HG03521 (cell line): ENCODE results near the gene PRIMA1.

ENCODE experiments used
- ATAC-seq: cut with Tn5 transposase; IDR thresholded peaks from one replicate; pipeline ENCODE4 v1.9.1; 2021; ENCODE audit warnings: mild to moderate bottlenecking, moderate library complexity; ENCODE audit not compliant: unreplicated experiment

Gene PRIMA1

DNA sequence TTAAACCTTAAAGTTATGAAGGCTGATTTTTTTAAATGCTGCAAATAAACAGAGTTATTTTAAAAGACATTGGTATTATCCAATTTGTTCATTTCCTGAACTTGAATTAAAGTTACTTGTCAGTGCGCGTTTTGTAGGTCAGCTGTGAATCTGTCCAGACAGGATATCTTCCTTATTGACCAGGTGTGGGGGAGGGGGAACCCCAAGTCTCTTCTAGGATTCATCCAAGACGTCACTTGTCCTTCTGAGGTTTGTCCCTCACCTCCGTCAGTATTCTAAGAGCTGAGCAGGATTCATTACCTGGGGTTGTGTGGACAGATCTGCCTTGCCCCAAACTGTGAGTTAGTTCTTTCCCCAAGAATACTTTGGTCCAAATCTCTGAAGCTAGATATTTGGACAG is 8.8 kb upstream of the PRIMA1 start:
- no peak for ATAC-seq

- ATAC-seq: no peak
These were observed 6.5 kb upstream of the PRIMA1 start for GRCh38 chr14:93794756-93795155.

DNA sequence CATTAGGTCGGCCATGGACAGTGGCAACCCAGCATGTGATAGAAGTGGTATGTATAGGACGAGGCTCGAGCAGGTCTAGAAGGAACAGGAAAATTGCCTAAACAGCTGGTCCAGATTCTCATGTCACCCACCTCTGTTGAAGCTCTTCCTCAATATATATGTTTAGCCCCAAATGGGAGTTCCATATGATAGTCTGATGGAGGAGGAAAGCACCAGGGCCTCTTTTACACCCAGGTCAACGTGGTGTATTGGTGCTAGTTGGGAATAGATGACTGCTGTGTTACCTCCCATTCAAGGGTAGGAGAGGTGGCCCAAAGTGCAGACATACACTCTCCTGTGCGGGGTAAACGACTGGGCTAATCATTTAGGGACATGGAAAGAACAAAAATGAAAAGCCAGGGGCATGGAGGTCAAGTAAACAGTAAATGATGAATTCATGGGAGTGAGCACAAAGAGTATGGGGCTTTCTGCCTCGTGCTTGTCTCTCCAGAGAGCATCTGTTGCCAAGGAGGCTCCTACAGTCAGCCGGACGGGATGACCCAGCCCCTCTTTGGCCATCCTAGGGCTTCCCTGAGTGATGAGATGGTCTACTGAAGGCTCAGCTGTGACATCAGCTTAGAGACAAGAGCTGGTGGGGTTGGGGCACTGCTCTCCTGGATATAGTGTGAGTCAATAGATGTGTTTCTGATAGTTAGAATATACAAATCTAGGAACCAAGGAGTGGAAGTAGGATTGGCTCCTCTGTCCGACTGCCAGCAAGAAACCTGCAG is 5.5 kb upstream of the PRIMA1 start:
- ATAC-seq: no peak

DNA sequence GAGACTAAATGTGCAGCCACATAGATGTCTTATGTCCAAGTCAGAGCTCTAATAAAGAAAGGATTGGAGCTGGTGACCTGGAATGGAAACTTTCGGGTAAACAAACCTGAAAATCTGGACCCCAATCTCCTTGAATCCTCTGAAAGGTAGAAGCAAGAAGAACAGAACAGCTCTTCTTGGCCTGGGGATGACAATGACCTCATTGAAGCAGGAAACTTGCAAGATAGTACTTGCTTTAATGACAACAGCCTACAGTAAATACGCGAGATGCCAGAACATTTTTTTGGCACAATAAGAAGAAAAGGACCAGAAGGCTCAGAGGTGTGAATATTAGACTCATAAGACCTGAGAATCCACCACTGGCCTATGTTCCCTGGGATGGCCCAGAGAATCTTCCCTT is 4.1 kb upstream of the PRIMA1 start:
- no peak for ATAC-seq

- no peak for ATAC-seq
These were observed 2.7 kb upstream of the PRIMA1 start for GRCh38 chr14:93790966-93791365.

DNA sequence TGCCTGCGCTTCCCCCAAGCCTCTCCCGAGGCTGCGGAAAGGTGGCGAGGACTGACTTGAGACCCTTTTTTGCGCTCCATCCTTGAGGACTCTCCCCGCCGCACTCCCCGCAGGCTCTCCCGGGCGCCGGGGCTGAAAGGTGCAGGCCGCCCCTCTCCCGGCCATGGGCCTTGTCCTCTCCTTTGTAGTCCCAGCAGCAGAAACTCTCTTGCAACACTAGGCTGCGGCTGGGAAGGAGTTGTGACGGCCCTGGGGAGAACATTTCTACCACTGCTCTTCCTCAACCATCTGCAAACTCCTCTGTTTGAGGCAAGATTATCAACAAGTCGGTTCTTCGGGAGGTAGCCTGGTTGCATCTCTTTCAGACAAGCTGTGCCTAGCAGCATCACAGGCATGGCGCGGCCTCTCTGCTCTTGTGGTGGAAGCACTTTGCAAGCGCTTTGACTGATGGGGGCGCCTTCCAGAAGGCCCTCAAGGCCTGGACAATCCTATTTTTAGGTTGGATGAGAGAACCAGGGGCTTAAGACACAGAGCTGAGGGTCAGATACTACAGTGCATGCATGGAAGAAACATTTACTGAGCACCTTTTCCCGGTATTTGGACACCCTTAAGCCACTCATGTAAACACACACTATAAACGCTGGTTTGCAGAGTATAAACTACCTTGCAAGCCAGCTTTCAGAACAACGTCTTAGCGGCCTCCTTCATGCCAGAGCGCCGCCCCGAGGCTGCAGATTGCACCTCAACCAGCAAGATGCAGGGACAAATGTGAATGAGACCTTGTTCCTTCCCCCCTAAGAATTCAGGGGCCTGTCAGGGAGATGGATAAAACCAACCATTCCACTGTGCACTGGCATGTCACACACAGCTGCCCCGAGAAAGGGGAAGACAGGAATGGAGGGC is 1.2 kb upstream of the PRIMA1 start:
- ATAC-seq: no peak

DNA sequence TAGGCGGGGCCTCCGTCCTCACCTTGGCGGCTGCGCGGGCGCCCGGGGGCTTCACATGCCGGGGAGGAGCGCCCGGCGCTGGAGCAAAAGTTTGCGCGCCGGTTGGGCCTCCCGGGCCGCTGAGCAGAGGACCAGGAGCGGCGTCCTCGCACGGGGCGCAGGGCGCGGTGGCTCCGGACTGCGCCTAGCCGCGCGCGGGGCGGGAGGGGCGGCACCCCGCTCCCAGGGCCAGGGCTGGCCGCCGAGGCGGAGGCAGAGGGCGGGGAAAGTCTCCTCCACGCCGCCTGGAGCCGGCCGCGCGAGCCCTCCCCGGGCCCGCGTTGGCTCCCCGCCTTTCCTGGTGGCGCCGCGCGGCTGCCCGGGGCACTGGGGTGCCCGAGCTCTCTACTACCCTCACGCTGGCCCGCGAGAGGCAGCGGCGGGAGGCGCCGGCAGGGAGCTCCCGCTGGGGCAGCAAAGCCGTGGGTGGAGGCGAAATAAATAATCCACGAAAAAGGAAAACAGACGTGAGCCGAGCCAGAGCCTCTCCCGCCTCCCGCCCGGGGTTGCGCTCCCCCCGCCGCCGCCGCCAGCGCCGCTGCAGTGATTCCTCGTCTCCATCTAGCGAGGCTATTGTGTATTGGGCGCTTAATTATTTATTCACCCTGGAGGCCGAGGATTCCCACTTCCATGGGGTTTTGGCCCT is 400 bp upstream of the PRIMA1 start:
- ATAC-seq: no peak

DNA sequence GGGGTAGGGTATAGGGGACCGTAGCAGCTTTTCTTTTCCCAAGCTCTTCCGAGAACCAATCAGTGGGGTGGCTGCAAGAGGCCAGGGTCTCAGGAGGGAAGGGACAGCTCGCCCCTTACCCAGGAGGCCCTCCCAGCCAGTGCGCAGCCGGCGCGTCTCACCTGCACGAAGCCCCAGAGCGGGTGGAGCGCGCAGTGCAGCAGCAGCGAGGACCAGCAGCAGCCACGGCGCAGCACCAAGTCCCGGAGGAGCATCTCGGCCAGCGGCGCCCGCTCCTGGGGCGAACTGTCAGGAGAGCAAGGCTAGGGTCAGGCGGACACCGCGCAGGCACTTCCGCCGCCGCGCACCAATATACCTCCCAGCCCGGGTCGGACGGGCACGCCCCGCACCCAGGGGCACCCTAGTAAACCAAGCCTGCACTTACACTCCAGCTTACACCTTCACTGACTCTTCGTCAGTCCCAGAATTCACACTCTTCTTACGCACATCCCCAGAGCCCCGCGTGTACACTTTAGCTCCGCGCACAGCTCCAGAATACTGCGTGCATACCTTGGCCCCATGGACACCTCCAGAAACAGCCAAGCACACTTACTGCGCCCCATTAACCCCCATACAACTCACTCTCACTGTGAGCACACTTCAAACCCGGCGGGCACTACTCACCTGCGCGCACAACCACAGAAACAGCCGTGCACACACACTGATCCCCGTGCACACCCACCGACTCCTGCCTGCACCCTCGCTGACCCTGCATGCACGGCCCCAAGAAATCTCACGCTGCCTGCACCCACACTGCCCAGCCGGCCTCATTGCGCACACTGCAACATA is 606 bp downstream of the PRIMA1 start:
- ATAC-seq: no peak

- ATAC-seq: no peak
These were observed 2.9 kb downstream of the PRIMA1 start for GRCh38 chr14:93785423-93785822.

GRCh38 chr14:93784878-93785277 is 3.4 kb downstream of the PRIMA1 start:
- ATAC-seq: no peak

DNA sequence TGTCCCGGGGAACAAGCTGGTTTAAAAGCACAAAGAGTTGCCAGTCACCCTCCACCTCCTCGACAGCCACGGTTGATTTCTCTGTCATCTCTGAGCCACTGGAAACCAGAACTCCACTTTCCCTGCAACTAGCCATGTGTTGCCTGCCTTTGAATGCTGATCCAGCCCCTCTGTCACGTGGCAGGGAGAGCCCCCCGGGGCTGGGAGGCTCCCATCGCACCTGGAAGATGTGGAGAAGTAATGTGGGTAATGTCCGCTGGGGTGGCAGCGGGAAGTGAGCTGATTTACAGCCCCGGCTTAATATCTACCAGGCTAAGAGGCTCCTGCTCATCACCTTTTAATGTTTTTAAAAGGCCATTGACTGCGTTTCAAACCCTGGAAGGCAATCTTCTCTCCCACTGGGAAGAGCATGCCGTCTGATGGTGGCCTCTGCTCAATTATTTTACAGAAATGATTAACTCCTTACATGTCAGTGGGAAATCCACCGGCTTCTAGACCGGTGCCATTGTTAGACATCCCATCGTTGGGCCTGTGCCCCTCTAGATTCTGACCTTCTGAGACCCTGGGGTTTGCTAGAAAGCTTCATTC is 7.4 kb downstream of the PRIMA1 start:
- no peak for ATAC-seq

DNA sequence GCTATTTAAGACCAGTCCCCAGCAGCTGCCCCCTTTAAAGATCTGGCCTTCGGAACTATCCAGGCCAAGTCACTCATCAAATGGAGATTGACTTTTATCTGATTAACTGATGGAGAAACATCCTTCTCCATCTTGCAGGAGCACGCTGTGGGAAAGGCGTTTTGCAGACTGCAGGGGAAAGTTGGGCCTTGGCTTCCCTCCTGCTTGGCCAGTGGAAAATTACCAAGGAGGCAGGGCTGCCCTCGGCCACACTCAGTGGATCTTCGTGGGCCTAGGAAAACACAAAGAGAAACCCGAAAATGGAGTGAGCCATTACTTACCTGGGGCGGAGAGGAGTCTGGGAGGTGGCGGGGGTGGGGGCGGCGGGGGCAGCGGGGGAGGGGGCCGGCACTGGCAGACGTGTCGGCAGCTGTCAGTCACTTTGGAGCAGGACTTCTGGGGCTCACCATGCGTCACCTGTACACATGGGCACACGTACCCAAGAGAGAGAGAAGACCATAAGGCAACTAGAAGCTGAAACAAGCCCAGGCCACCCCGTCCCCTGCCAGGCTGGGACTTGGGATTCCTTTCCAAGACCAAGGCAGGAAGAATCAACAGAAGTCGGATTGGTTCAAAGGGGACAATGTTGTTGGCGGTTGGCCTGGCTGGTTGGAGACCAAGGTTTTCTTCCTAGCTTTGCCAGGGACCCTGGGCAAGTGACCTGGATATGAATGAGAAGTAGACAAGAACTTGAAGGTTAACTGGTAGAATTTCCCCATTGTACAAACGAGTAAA is 9.2 kb downstream of the PRIMA1 start:
- no peak for ATAC-seq

DNA sequence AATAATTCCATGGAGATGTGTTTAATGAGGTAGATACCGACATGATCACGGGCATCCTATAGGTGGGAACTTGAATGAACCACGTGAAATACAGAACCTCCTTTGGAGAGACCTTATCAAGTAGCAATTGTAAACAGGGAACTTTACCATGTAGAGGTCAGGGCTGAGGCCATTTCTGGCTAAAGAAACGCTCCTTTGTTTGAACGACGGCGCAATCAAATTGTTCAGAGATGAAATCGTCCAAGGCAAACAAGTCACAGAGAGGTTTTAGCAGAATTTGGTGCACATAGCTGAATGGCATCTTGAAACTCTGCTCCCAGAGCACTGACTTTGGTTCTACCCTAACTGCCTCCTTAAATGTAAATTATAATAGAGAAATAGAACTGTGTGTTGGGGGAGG is 9.8 kb downstream of the PRIMA1 start:
- ATAC-seq: no peak

DNA sequence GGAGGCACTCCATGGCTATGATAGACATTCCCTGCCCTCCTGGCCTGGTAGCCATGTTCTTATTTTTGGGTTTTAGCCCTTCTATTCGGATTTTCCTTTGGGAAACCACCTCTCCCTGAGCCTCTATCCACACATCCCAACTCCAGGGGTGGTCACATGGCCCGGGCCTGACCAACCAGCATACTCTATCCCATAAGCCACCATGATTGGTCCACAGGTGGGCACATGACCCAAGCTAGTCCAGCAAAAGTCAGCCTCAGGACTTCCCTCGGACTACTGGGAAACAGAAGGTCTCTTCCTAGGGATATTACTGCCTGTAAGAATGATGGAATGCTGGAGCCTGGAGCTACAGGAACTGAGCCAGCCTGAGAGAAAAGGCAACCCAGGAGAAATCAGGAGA is 12.5 kb downstream of the PRIMA1 start:
- ATAC-seq: no peak

DNA sequence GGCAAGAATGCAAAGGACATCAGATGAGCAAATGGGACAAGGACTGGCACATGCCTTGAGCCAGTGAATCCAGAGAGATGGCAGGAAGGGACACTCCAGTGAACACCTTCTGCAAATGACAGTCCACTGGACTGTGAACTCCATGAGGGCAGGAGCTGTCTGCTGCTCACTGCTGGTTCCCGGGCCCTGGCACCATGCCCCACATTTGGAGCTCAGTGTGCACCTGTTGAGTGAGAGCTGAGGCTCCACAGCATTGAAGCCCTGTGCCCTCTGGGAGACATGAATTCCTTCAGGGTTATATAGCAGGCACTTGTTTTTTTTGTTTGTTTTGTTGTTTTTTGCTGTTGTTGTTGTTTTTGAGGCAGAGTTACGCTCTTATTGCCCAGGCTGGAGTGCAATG is 13.1 kb downstream of the PRIMA1 start:
- ATAC-seq: no peak

DNA sequence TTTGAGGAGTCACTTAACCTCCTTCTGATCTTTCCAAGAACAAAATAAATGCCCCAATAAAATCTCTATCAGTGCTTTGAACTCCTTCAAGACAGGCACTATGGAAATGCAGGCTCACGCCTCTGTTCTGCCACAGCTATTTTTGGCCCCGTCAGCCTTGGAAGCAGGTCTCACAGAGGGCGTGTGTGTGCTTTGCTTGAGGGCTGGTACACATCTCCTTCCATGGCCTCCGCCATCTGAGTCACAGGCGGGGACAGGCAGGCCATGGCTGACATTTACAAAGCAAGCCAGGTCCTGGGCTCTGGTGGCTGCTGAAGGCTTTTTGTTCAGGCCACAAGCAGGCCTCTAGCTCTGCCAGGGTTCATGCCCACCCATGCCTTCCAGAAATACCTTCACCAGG is 16.0 kb downstream of the PRIMA1 start:
- ATAC-seq: no peak

- ATAC-seq: no peak
These were observed 22.3 kb downstream of the PRIMA1 start for GRCh38 chr14:93765970-93766369.

DNA sequence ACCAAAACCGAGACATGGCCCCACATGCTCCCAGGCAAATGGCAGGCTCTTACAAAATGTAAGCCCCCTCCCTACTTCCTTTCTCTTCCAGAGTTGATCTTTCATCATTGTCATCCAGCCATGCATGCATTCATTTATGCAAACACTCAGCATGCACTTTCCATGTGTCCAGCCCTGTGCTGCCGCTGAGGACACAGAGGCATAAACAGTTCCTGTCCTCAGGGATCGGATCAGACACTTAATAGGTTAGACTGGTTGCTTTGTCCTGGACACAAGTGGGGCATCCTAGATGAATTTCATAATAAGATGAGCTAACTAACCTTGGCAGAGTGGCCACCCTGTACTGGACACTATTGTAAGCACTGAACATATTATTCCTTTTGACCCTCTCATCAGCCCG is 23.1 kb downstream of the PRIMA1 start:
- no peak for ATAC-seq

DNA sequence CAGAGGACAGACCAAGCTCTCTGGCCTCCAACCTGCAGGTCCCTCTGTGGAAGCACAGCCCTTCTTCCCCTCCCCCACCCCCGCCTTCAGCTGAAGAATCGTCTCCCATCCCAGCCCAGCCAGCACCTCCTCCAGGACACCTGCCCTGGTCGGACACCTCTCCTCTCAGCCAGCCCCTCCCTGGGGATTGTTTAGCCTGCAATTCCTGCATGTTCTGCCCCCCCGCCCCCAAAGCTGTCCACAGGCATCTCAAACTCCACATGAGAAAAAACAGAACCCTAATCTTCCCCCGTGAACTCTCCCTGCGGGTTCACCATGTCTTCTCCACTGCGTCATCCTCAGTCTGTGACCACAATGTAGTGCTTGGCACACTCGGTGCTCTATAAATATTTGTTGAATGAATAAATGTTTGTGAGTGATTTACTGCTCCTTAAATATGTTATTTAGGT is 24.1 kb downstream of the PRIMA1 start:
- ATAC-seq: no peak
